HG03135 (cell line): ENCODE results near the gene RPL31.

ENCODE experiments used
- ATAC-seq: cut with Tn5 transposase; IDR thresholded peaks from one replicate; pipeline ENCODE4 v1.9.1; 2021; ENCODE audit warnings: mild to moderate bottlenecking, moderate library complexity; ENCODE audit not compliant: unreplicated experiment

Gene RPL31

GRCh38 chr2:100992262-100992661 lies 9.8 kb upstream of the RPL31 start:
- no peak for ATAC-seq

- no peak for ATAC-seq
Measured at GRCh38 chr2:100993294-100993693, 8.8 kb upstream of the RPL31 start.

GRCh38 chr2:100995309-100996075 lies 6.6 kb upstream of the RPL31 start:
- ATAC-seq: no peak

GRCh38 chr2:100997509-100998234 lies 4.4 kb upstream of the RPL31 start:
- ATAC-seq: no peak

- ATAC-seq: no peak
Measured at GRCh38 chr2:100998235-100998573, 3.9 kb upstream of the RPL31 start.

GRCh38 chr2:100999995-101000394 lies 2.1 kb upstream of the RPL31 start:
- ATAC-seq: no peak

GRCh38 chr2:101002562-101003277 lies 631 bp downstream of the RPL31 start:
- ATAC-seq: no peak

- no peak for ATAC-seq
Measured at GRCh38 chr2:101003278-101003775, 1.2 kb downstream of the RPL31 start.

GRCh38 chr2:101004620-101005325 lies 2.7 kb downstream of the RPL31 start:
- no peak for ATAC-seq

- ATAC-seq: no peak
Measured at GRCh38 chr2:101006065-101006715, 4.1 kb downstream of the RPL31 start.

GRCh38 chr2:101007415-101008345 lies 5.6 kb downstream of the RPL31 start:
- no peak for ATAC-seq

- ATAC-seq: no peak
Measured at GRCh38 chr2:101011152-101011551, 9.1 kb downstream of the RPL31 start.

- peak; percentile 78 for ATAC-seq
Measured at GRCh38 chr2:101012054-101012705, 10.1 kb downstream of the RPL31 start.

- ATAC-seq: no peak
Measured at GRCh38 chr2:101012706-101013181, 10.7 kb downstream of the RPL31 start.

GRCh38 chr2:101014264-101014857 lies 12.3 kb downstream of the RPL31 start:
- no peak for ATAC-seq

- ATAC-seq: no peak
Measured at GRCh38 chr2:101017371-101017770, 15.3 kb downstream of the RPL31 start.

GRCh38 chr2:101018934-101019333 lies 16.8 kb downstream of the RPL31 start:
- no peak for ATAC-seq

GRCh38 chr2:101022221-101022620 lies 20.1 kb downstream of the RPL31 start:
- ATAC-seq: no peak
